OCI-LY1 (cell line): ENCODE measurements around the gene DYNC2I2.

Experiments
- H2AFZ ChIP-seq: fragments of 200-600 bp; sonication (generic), shearing (Covaris generic); 2 replicates; pipeline ENCODE4 v1.6.0; 2014; ENCODE audit warnings: antibody characterized with exemption, mild to moderate bottlenecking, low read length
- H3F3A ChIP-seq: fragments of 200-600 bp; sonication (generic), shearing (Covaris generic); 2 replicates; pipeline ENCODE4 v1.6.0; 2014; ENCODE audit warnings: mild to moderate bottlenecking, antibody characterized with exemption, low read length, moderate library complexity; ENCODE audit not compliant: insufficient read depth
- H3K27ac ChIP-seq: fragments of 200-600 bp; sonication (generic); 2 replicates; pipeline ENCODE4 v1.5.1; 2014; ENCODE audit warnings: low read length, mixed run types, mild to moderate bottlenecking, low read depth; ENCODE audit not compliant: poor library complexity, severe bottlenecking
- H3K27me3 ChIP-seq: fragments of 200-600 bp; sonication (generic); 2 replicates; pipeline ENCODE4 v1.6.0; 2014; ENCODE audit warnings: antibody characterized with exemption, mild to moderate bottlenecking, low read length, moderate library complexity; ENCODE audit not compliant: insufficient read depth
- H3K36me3 ChIP-seq: fragments of 200-600 bp; sonication (generic); 2 replicates; pipeline ENCODE4 v1.6.1; 2014; ENCODE audit warnings: mild to moderate bottlenecking, antibody characterized with exemption, low read length, moderate library complexity, mixed read lengths; ENCODE audit not compliant: insufficient read depth
- H3K4me1 ChIP-seq: fragments of 200-600 bp; sonication (generic); 2 replicates; pipeline ENCODE4 v1.5.1; 2014; ENCODE audit warnings: mild to moderate bottlenecking, low read length, moderate library complexity; ENCODE audit not compliant: insufficient read depth, severe bottlenecking
- H3K4me2 ChIP-seq: fragments of 200-600 bp; sonication (generic), shearing (Covaris generic); 2 replicates; pipeline ENCODE4 v1.6.1; 2014; ENCODE audit warnings: low read length
- H3K4me3 ChIP-seq: fragments of 200-600 bp; sonication (generic); 2 replicates; pipeline ENCODE4 v1.5.1; 2014; ENCODE audit warnings: low read length, low read depth, mild to moderate bottlenecking, mixed read lengths; ENCODE audit not compliant: poor library complexity, severe bottlenecking
- H3K79me2 ChIP-seq: fragments of 200-600 bp; shearing (Covaris generic); 2 replicates; pipeline ENCODE4 v1.6.1; 2016; ENCODE audit warnings: mixed run types, low read length, mixed read lengths; ENCODE audit not compliant: insufficient read depth
- H3K9ac ChIP-seq: fragments of 200-600 bp; sonication (generic), shearing (Covaris generic); 2 replicates; pipeline ENCODE4 v1.6.1; 2014; ENCODE audit warnings: mild to moderate bottlenecking, low read length, mixed read lengths
- H3K9me2 ChIP-seq: fragments of 200-600 bp; sonication (generic), shearing (Covaris generic); 2 replicates; pipeline ENCODE4 v1.6.1; 2014; ENCODE audit warnings: low read depth, mild to moderate bottlenecking, low read length, mixed read lengths
- H3K9me3 ChIP-seq: fragments of 200-600 bp; shearing (Covaris generic); 2 replicates; pipeline ENCODE4 v1.6.1; 2014; ENCODE audit warnings: low read length, mixed read lengths
- H4K20me1 ChIP-seq: fragments of 200-600 bp; sonication (generic), shearing (Covaris generic); 2 replicates; pipeline ENCODE4 v1.6.0; 2016; ENCODE audit warnings: mild to moderate bottlenecking, low read length; ENCODE audit not compliant: insufficient read depth
- CTCF ChIP-seq: fragments of 200-600 bp; sonication (generic), shearing (Covaris generic); IDR thresholded peaks from 2 replicates; pipeline ENCODE4 v1.5.1; 2017; ENCODE audit warnings: mild to moderate bottlenecking, antibody characterized with exemption, low read length, moderate library complexity, mixed read lengths
- EZH2 ChIP-seq: fragments of 200-600 bp; sonication (generic), shearing (Covaris generic); IDR thresholded peaks from 2 replicates; pipeline ENCODE4 v1.8.0; 2017; ENCODE audit warnings: borderline replicate concordance, mixed run types, mild to moderate bottlenecking, antibody characterized with exemption, low read length, moderate library complexity, mixed read lengths

The DYNC2I2 gene

DNA sequence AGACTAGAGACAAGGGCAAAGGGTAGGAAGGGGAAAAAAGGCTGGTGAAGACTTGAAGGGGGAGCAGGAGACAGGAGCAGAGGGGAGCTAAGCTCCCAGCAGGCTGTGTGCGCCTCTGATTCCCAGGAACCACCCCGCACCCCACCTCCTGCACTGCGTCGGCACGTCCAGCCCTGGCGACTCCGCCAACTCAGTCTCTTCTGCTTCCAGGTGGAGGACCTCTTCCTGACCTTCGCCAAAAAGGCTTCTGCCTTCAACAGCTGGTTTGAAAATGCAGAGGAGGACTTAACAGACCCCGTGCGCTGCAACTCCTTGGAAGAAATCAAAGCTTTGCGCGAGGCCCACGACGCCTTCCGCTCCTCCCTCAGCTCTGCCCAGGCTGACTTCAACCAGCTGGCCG, 30.5 kb downstream of the DYNC2I2 start:
- Histone ChIP-seq H3K9ac (no peak overlapping the region), H3K36me3 (peaks cover 62% of the 10 kb centered on the region), H3K4me3 (no peak overlapping the region), H3F3A (no peaks in the 10 kb centered on the region), H3K79me2 (no peaks in the 10 kb centered on the region), H3K27ac (no peak overlapping the region), H3K4me1 (no peaks in the 10 kb centered on the region), H3K9me3 (no peaks in the 10 kb centered on the region), H2AFZ (no peak overlapping the region), H3K9me2 (no peaks in the 10 kb centered on the region), H4K20me1 (no peaks in the 10 kb centered on the region), H3K27me3 (no peaks in the 10 kb centered on the region), H3K4me2 (no peak overlapping the region)
- TF ChIP-seq EZH2 (no peak), CTCF (no peak)

DNA sequence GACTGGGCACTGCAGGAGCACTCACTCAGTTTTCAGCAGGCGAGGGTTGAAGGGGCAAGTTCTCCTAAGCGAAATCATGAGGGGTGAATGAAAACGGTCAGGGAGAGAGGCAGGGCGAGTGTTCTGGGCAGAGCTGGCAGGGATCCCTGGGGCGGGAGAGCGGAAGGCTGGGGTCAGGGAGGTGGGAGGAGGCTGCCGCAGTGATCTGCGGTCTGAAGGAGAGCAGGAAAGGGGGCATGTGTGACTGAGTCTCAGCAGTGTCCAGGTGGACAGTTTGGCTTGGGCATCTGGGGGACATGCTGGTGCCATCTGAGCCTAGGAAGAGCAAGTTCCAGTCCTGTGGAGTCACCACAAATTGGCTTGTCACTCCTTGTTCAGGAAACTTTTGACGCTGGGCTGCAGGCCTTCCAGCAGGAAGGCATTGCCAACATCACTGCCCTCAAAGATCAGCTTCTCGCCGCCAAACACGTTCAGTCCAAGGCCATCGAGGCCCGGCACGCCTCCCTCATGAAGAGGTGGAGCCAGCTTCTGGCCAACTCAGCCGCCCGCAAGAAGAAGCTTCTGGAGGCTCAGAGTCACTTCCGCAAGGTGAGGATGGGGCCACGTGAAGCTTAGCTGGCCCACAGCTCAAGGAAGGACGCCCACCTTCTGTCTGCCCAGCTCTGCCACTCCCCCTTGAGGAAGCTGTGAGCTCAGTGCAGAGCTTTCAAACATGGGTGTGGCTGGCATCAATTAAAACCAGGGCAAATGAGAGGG, 31.1 kb downstream of the DYNC2I2 start:
- peaks cover 68% of the 10 kb centered on the region for H3K36me3 ChIP-seq
- no peaks in the 10 kb centered on the region for H3K27me3 ChIP-seq
- no peak overlapping the region for H3K4me2 ChIP-seq
- no peak overlapping the region for H3K9ac ChIP-seq
- H3F3A ChIP-seq = no peaks in the 10 kb centered on the region
- H3K9me3 ChIP-seq = no peaks in the 10 kb centered on the region
- H3K27ac ChIP-seq = no peak overlapping the region
- no peak for TF ChIP-seq EZH2
- TF ChIP-seq CTCF = 0 out of 2 replicates have a peak, but pooled peaks have one; percentile 14
- no peak overlapping the region for H3K4me3 ChIP-seq
- no peaks in the 10 kb centered on the region for H3K9me2 ChIP-seq
- no peaks in the 10 kb centered on the region for H4K20me1 ChIP-seq
- H3K79me2 ChIP-seq = no peaks in the 10 kb centered on the region
- no peaks in the 10 kb centered on the region for H3K4me1 ChIP-seq
- H2AFZ ChIP-seq = no peak overlapping the region

DNA sequence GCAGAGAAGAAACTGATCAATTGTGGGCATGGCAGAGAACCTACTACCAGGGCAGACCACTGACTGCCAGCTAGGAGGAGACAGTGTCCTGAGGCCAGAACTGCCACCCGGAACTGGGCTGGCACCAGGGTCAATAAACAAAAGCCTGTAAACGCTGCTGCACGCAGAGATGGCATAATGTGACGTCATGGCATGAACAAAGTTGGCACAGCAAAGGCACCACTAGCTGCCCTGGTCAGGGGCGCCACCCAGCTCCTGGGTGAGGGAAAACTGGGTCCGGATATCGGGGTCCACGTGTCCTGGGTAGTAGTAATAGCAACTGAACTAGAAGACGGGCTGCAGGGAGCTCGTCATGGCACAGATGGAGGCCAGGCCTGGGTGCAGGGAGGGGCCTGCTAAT, 32.1 kb downstream of the DYNC2I2 start:
- TF ChIP-seq EZH2 (no peak), CTCF (no peak)
- Histone ChIP-seq H3K79me2 (no peaks in the 10 kb centered on the region), H3K9ac (no peak overlapping the region), H3K36me3 (peaks cover 69% of the 10 kb centered on the region), H2AFZ (no peak overlapping the region), H3K4me3 (no peak overlapping the region), H3K27ac (no peak overlapping the region), H3K4me2 (no peak overlapping the region), H4K20me1 (no peaks in the 10 kb centered on the region), H3K9me3 (no peaks in the 10 kb centered on the region), H3K9me2 (no peaks in the 10 kb centered on the region), H3K27me3 (no peaks in the 10 kb centered on the region), H3K4me1 (no peaks in the 10 kb centered on the region), H3F3A (no peaks in the 10 kb centered on the region)
